ENCODE measurements around the gene SYVN1.

GRCh38 chr11:65102142-65103095 is 31.9 kb downstream of the SYVN1 start:
- no peak for TF ChIP-seq CTCF (IDR thresholded peaks at IDR 0.05; ENCODE audit: low read depth, low read length)
- TF ChIP-seq EZH2phosphoT487 (IDR thresholded peaks at IDR 0.05; ENCODE audit: low read depth), result no peak

All from OCI-LY3 (cell line).